Medulla oblongata (tissue), 1 donor: ENCODE measurements around the gene PSMB2.
A peak's percentile ranks its signal among the peaks of the same experiment; 100 is the strongest.

Experiments
- DNase-seq: peaks from one replicate; pipeline ENCODE4 v3.0.0-alpha.2; 2015; ENCODE audit errors: extremely low spot score

PSMB2 gene

DNA sequence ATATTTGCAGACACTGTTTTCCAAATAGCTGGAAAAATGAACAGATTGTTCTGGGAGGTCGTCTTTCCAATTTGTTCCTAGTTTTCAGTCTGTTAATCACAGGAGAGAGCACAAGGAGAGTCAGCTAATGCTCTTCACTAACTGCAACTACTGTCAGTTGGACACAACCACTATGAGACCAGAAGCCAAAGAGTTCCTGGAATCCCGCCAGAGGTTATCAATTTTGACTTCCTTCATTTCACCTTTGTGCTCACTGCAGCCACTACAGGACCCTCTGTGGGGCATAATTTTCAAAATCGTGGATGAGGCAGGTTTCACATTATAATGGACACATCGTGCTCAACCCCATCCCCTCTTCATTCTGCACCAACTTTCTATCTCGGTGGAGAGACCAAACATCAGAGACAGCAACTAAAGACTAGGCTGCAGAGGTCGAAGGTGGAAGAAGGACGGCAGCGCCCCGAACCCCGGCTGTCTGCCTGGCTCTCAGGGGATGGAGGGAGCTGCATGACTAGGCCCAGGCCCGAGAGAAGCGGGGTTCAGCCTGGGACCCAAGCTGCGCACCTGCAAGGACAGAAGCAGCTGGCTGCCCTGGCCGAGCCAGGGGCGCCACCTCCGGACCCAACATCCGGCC lies 84.7 kb downstream of the PSMB2 start:
- peak; percentile 30 for DNase-seq

- DNase-seq = no peak
Observed at GRCh38 chr1:35555601-35556477, 85.5 kb downstream of the PSMB2 start.

DNA sequence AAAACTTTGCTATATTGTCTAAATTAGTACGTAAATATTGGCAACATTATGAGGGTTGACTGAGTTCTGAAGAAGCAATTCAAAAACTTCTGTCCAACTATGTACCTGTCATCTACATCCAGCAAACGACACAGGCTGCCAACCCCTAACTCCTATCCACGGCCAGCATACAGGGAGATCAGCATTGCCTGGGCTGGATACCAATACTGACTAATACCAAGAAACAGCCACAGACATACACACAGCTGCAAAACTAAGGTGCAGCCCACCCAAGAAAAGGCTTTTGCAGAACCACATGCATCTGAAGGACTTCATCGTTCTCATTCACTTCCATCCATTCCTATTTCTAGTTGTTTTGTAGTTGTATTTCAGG lies 86.1 kb downstream of the PSMB2 start:
- DNase-seq = no peak

- no peak for DNase-seq
Observed at GRCh38 chr1:35554266-35555211, 86.8 kb downstream of the PSMB2 start.

- DNase-seq = no peak
Observed at GRCh38 chr1:35553851-35554250, 87.5 kb downstream of the PSMB2 start.
